ENCODE measurements around the gene TIMM8A. TPM values are rescaled to one million over a fixed set of nuclear protein-coding genes. Genes with fewer than 3 reads are reported as not detected.
A peak's percentile ranks its signal among the peaks of the same experiment; 100 is the strongest.

The TIMM8A gene
- total RNA-seq, 1 donor from 2014 or later, result 5.6 TPM

DNA sequence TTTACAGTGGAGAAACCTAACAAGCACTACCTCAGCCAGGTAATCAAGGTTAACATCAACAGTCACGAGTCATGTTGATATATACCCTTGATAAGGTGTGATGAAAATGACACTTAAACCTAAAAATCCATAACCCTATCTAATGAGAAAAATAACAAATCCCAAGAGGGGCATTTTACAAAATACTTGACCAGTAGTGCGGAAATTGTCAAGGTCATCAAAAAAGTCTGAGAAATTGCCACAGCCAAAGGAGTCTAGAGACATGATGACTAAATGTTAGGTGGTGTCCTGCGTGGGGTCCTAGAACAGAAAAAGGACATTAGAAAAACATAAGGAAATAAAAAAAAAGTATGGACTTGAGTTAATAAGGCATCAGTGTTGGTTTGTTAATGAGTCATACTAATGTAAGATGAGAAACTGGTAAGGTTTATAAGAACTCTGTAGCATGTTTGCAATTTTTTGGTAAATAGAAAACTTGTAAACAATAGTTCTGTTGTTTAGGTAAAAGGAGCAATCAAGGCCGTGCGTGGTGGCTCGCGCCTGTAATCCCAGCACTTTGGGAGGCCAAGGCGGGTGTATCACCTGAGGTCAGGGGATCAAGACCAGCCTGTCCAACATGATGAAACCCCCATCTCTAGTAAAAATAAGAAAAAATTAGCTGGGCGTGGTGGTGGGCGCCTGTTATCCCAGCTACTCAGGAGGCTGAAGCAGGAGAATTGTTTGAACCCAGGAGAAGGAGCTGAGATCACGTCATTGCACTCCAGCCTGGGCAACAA lies 45.2 kb upstream of the TIMM8A start:
- intact Hi-C loops (cut with DNase I), result no loop called here
- peaks cover 4% of the 10 kb centered on the region for H3K4me1 ChIP-seq
- H3K4me3 ChIP-seq, result no peak overlapping the region
- H3K36me3 ChIP-seq, result no peaks in the 10 kb centered on the region
- no peak for DNase-seq (ENCODE audit: extremely low spot score in 2 of 2)
- H3K9me3 ChIP-seq, result no peaks in the 10 kb centered on the region
- H3K27ac ChIP-seq, result no peak overlapping the region
- no peak for TF ChIP-seq POLR2A (IDR thresholded peaks at IDR 0.05)
- no peak for TF ChIP-seq POLR2AphosphoS5 (IDR thresholded peaks at IDR 0.05; ENCODE audit: insufficient read depth in 1 of 2, low read depth in 1 of 2)
- TF ChIP-seq, protein P1, sequence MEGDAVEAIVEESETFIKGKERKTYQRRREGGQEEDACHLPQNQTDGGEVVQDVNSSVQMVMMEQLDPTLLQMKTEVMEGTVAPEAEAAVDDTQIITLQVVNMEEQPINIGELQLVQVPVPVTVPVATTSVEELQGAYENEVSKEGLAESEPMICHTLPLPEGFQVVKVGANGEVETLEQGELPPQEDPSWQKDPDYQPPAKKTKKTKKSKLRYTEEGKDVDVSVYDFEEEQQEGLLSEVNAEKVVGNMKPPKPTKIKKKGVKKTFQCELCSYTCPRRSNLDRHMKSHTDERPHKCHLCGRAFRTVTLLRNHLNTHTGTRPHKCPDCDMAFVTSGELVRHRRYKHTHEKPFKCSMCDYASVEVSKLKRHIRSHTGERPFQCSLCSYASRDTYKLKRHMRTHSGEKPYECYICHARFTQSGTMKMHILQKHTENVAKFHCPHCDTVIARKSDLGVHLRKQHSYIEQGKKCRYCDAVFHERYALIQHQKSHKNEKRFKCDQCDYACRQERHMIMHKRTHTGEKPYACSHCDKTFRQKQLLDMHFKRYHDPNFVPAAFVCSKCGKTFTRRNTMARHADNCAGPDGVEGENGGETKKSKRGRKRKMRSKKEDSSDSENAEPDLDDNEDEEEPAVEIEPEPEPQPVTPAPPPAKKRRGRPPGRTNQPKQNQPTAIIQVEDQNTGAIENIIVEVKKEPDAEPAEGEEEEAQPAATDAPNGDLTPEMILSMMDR (IDR thresholded peaks at IDR 0.05), result no peak
- H3K27me3 ChIP-seq, result no peaks in the 10 kb centered on the region

GRCh38 chrX:101391831-101392230 lies 43.3 kb upstream of the TIMM8A start:
- no peaks in the 10 kb centered on the region for H3K9me3 ChIP-seq
- no peak for TF ChIP-seq POLR2AphosphoS5 (IDR thresholded peaks at IDR 0.05; ENCODE audit: insufficient read depth in 1 of 2, low read depth in 1 of 2)
- TF ChIP-seq POLR2A (IDR thresholded peaks at IDR 0.05), result no peak
- TF ChIP-seq, protein P1 (IDR thresholded peaks at IDR 0.05), result no peak
- H3K4me3 ChIP-seq, result peak overlapping the region; percentile 49 to 51
- no peaks in the 10 kb centered on the region for H3K36me3 ChIP-seq
- H3K4me1 ChIP-seq, result peaks cover 4% of the 10 kb centered on the region
- H3K27ac ChIP-seq, result peak overlapping the region; percentile 80
- intact Hi-C loops (cut with DNase I), result no loop called here
- no peak for DNase-seq (ENCODE audit: extremely low spot score in 2 of 2)
- no peaks in the 10 kb centered on the region for H3K27me3 ChIP-seq

- intact Hi-C loops (cut with DNase I), result no loop called here
- Histone ChIP-seq H3K4me3 (peak within 1 kb of the TSS; percentile 49 to 51), H3K9me3 (no peaks in the 10 kb centered on the region), H3K4me1 (peaks cover 4% of the 10 kb centered on the region), H3K27ac (peak within 1 kb of the TSS; percentile 80), H3K27me3 (no peaks in the 10 kb centered on the region), H3K36me3 (no peaks in the 10 kb centered on the region)
- TF ChIP-seq, protein P1 (IDR thresholded peaks at IDR 0.05), result peak; percentile 6 to 54 (median 47)
- TF ChIP-seq POLR2A (IDR thresholded peaks at IDR 0.05) (peak in 1 of 2 donors; percentile 62), POLR2AphosphoS5 (IDR thresholded peaks at IDR 0.05; ENCODE audit: insufficient read depth in 1 of 2, low read depth in 1 of 2) (peak; percentile 85 to 93)
- no peak for DNase-seq (ENCODE audit: extremely low spot score in 2 of 2)
These were observed 42.4 kb upstream of the TIMM8A start, which contains the start of gene RPL36A for GRCh38 chrX:101390664-101391525. RPL36A (plus strand) TSS chrX:101391011; CDS start chrX:101391044, 33 bp downstream.

GRCh38 chrX:101388604-101389003 lies 40.1 kb upstream of the TIMM8A start:
- Histone ChIP-seq H3K4me3 (no peak overlapping the region), H3K27me3 (no peaks in the 10 kb centered on the region), H3K27ac (no peak overlapping the region), H3K36me3 (no peaks in the 10 kb centered on the region), H3K9me3 (no peaks in the 10 kb centered on the region), H3K4me1 (peaks cover under 1% of the 10 kb centered on the region)
- DNase-seq (ENCODE audit: extremely low spot score in 2 of 2), result no peak
- intact Hi-C loops (cut with DNase I), result no loop called here
- TF ChIP-seq, protein P1 (IDR thresholded peaks at IDR 0.05), result no peak

Data from vagina (tissue), 2 donors.